Activated CD4-positive, alpha-beta T cell treated with anti-CD3 and anti-CD28 coated beads, Interleukin-2, amount 50 U/mL, for 4 hours (primary cell): Measurements from ENCODE around the gene SSTR4.

ENCODE experiments used
- DNase-seq, 2 experiments: peaks; one replicate each; pipeline ENCODE4 v3.0.0-alpha.2; 2020

Gene SSTR4

DNA sequence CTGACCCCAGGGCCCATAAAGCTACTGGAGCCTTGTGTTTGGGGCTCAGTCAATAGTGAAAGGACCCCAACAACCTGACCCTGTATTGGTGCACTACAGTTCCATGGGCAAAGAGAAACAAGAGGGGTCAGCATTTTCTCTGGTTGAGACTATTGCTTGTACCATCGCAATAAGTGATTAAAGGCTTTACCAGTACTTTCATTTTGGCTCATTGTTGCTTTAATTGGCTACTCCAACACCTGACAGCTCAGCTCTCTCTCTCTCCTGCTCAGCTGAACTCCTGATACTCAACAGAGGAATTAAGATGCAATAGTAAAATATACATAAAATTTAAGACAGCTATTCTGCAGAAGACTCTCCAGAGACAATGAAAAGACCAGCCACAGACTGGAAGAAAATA, 33.2 kb downstream of the SSTR4 start:
- DNase-seq = no peak

DNA sequence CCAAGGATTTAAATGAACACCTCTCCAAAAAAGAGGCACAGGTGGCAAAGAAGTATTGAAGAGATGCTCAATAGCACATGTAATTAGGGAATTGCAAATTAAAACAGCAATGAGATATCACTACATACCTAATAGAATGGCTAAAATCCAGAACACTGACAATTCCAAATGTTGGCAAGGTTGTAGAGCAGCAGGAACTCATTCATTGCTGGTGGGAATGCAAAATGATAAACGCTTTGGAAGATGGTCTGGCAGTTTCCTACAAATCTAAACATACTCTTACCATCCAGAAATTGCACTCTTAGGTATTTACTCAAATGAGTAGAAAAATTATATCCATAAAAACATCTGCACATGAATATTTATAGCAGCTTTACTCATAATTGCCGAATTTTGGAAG, 34.0 kb downstream of the SSTR4 start:
- no peak for DNase-seq

DNA sequence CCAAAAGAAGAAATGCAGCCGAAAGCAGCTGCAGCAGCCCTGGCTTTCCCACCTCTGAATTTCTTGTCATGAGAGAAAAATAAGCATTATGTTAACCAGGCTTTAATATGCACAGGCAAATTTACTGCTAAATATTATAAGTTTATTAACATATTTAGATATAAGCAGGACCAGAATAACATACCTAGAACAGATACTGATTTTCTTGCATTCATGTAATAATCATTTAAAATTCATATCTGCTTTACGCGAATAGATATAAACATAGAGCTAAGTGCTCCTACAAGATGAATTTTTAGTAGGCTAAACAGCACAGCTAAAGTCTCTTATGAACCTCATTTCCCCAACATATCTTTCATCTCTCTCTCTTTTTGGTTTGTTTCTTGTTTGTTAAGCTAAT, 36.3 kb downstream of the SSTR4 start:
- no peak for DNase-seq

DNA sequence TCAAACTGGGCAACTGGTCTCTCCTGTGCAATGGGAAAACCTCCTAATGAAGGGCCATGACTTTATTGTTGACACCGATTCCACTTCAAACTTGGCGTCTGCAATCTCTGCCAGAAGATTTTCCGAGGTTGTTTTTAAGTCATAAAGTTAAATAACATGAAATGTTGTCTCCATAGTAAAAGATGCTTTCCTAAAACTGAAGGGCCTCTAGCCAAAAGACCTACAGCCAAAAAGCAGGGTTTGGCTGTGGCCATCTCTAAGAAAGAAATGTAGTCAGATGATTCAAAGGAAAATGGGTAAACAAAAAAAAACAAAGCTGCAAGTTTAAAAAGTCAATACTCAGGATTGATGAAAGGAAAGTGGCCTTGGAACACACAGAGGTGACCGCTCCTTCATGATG, 36.9 kb downstream of the SSTR4 start:
- no peak for DNase-seq

DNA sequence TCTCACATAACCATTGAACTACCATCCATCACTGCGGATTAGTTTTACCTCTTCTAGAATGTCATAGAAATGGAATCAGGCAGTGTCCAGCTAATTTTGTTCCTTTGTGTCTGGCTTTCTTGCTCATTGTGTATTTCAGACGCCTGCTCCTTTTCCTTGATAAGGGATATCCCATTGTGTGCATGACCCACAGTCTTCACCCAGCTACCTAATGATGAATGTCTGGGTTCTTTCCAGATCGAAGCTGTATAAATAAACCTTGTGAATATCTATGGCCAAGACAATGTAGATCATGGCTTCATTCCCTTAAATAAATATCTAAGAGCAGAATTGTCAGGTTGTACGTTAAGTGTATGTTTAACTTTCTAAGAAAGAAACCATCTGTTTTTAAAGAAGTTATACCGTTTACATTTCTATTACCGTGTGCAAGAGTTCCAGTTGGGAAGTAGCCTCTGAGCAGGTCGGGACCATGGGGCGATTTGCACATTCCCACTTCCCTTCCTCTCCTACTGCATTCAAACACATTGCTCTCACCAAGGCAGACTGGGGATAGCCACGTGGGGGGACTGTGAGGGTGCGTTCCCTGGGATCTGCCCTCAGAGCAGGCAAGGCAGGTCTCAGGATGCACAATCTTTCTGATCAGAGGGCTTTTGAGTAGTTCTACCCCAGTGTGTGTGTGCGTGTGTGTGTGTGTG, 37.9 kb downstream of the SSTR4 start:
- no peak for DNase-seq

DNA sequence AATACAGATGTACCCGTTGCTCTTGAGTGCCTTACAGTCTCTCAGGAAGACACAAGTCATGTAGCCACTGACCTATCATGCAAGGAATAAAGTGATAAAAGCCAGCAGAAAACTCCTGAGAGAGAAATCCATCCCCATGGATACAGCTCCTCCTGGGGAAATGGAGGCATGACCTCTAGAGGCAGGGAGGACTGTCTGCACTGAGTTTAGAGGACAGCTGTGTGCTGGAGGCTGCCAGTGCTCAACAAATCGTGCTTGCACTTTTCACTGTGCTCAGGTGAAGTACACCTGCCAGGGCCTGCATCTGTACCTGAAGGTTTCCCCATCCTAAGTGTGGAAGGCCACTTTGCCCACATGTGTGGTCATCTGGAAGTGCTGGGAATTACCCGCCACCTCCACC, 38.9 kb downstream of the SSTR4 start:
- no peak for DNase-seq

DNA sequence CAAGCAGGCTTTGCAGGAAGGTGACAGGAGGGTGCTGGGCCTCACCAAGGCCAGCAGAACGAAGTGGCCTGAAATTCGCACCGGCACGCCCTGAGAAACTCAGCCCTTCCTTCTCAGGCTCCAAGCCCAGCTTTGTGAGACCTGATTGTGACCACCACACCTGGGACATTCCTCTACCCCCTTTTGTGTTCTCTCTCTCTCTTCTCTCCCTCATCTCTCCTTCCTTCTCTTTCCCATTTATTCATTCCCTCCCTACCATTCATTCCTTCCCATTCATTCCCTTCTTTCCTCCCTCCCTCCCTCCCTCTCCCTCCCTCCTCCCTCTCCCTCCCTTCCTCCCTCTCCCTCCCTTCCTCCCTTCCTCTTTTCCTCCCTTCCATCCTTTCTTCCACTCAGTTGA, 42.2 kb downstream of the SSTR4 start:
- DNase-seq = no peak

DNA sequence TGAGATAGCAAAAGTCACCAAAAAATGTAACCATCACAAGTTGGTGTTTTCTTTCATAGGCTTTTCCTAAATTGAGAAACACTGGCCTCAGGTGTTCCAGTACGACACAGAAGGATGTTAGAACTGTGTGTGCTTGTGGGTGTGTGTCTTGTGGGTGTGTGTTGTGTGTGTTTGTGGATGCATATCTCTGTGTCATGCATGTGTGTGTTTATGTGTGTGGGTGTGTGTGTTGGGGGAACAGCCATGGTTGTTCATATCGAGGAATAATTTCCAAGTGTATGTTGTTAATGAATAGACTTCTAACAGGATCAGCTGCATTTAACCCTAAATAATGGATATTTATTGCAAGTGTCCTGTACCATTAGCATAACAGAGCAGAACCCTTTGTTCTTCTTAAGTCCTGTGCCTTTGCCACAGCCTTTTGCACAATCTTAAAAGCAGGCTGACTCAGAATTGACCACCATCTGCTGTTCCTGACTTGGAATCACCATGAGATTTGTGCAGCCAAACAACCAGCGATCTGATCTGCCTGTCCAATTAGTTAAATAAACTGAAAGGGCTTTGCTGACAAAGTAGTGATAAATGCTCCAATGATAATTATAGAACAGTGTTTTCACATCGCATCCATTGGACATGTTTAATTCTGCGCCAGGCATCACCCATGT, 43.4 kb downstream of the SSTR4 start:
- DNase-seq = no peak

DNA sequence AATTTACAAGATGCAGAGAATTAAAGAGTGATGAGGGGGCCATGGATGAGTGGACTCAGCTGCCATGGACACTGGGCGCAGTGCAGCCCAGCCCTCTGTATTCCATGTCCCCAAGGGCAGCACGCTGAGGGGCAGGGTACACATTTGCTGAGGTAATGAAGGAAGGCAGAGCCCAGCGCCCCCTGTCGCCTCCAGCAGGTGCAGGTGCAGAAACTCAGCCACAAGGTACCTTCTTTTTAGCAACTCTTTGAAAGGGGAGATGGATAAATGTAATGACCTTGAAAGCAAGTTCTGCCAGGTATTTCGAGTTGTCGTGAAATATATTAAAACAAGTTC, 43.9 kb downstream of the SSTR4 start:
- no peak for DNase-seq

DNA sequence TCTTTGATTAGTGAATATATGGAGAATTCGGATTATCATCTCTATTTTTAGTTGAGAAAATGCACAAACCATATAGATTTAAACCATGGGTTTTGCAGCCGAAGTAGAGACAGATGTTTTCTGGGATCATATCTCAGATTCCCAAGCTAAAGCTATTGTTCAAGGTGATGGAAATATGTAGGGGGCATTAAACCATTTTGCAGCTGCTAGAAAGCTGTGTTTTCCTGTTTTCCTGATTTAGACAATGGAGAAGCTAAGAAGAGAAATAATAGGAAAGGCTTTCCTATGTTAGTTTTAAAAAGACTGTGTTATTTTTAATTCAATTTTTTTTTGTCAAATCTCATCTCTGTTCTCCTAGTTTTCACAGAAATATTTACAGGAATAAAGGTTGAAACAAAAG, 44.8 kb downstream of the SSTR4 start:
- no peak for DNase-seq

DNA sequence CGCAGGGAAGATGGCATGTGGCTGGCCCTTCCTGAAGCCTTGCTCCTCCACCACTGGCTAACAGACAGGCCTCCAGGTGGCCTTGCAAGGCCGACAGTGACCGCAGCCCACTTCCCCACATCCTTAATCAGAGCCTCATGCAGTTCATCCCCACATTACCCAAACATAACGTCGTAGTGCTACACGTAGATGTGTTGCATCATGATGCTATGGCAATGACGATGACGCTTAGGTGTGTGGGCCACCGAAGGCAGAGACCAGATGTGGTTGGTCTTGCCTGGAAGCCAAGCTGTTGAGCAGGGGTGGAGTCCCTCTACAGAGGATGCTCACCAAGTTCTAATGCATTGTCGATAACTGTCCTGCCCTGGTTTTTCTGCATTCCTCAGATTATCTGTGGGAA, 45.4 kb downstream of the SSTR4 start:
- no peak for DNase-seq

DNA sequence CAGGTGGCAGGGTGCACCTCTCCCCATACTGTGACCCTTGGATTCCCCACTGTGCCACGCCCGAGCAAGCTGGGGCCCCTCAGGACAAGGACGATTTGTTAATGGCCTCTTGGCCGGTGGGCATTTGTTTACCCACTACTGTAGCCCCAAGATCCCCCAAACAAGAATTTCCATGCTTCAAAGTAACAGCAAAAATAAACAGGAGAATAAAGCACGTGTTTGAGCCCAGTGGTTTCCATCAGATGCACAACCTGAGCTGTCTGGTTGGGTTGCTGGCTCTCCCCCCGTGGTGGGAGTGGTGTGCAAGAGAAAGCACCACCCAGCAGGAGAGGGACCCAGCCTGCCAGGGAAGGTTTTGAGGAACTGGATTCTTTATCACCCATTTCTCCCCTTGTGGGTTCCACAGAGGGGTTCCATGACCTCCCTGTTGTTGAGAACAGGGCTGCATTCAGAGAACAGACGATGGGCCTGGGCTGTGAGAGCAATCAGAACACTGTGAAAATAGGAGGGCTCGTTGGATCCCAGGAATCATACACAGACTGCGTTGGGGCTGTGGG, 46.2 kb downstream of the SSTR4 start:
- no peak for DNase-seq

DNA sequence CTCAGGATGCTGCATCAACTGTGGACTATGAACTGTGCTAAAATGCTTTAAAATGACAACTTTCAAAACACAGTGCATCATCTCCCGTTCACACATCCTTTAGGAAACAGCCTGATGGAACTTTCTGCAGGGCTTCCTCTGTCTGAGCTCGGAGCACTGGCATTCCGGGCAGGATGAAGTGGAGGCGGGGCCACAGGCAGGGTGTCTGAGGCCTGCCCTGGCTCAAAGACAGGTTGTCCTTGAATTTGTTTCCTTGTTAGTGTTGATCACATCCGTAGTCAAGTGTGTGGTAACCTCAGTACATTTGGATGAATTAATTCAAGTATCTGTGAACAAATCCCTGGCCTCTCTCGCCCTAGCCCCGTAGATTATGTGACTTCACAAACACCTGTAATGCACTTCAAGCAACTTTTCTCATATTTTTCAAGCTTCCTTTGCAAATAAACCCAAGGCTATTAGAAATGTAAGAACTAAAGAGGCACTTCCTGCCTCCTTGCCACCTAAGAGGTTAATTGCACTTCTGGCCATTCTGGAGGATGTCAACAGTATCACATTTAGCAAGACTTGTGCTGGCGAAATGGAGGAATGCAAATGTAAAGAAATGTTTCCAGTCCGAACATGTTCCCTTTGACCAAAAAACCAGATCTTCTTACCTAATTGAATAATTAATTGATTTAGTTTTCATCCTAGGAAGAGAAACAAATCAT, 47.9 kb downstream of the SSTR4 start:
- DNase-seq = no peak

DNA sequence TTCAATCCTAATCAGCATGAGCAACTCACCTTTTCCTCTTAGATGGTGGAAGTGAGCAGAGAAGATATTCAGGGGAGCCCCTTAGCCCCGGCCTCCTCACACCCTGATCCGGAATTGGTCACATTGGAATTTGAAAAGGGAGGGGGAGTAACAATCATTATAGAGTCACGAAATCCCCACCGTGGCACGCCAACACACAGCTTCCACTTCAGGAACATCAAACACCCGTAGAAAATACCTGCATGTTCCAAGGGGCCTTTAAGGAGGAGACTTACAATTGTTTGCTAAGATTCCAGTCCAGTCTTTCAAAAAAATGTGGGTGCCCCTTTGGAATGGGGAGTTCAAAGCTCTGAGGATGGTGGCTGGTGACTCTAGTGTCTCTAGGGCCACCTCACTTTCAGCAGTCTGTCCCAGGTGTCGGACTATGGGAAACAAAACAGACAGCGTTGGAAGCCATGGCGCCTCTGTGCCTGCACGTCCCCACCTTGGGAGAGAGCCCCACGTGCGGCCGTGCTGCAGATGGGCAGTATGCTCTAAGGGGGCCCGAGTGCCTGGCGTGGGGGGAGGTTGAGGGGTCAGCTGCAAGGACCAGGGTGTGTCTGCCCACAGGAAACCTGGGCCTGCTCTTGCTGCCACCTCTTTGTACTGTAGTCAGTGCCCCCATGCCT, 48.6 kb downstream of the SSTR4 start:
- no peak for DNase-seq

DNA sequence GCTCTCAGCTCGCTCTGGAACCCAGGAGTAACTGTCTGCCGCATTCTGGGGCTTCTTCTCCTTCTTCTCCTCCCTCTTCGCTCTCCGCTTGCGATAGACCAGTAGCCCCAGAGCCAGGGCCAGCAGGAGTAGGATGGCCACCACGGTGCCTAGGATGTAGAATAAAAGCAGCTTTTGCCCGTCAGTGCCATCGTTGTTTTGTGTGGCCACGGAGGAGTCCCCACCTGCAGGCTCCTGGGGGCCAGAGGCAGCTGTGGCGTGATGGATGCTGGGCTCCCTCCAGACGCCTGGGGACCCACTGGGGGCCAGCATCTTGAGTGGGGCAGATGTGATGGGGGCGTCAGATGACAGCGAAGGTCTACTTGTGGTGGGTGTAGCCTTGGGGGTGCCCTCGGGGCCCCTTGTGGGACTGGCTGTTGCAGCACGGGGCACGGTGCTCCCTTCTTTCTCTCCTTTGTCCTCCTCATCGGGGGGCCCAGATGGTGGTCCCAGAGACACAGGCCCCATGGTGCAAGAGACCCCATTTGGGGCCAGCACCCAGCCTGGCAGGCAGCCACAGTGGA, 49.3 kb downstream of the SSTR4 start:
- DNase-seq = no peak

DNA sequence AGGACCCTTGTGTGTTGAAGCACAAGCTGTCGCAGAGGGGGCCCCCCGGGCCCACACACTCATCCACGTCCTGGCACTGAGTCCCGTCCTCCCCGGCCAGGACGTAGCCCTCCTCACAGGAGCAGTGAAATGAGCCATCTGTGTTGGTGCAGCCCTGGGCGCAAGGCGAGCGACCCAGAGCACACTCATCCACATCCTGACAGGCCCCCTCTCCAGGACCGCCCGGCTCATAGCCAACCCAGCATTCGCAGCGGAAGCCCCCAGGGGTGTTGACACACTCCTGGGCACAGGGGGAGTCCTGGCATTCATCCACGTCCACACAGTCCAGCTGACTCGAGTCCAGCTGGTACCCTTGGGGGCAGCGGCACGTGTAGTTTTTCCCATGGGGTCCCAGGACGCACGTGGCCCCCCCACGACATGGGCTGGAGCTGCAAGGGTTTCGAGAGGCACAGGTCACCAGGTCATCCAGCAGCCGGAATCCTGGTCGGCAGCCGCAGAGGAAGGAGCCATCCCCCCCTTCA, 49.8 kb downstream of the SSTR4 start:
- no peak for DNase-seq

DNA sequence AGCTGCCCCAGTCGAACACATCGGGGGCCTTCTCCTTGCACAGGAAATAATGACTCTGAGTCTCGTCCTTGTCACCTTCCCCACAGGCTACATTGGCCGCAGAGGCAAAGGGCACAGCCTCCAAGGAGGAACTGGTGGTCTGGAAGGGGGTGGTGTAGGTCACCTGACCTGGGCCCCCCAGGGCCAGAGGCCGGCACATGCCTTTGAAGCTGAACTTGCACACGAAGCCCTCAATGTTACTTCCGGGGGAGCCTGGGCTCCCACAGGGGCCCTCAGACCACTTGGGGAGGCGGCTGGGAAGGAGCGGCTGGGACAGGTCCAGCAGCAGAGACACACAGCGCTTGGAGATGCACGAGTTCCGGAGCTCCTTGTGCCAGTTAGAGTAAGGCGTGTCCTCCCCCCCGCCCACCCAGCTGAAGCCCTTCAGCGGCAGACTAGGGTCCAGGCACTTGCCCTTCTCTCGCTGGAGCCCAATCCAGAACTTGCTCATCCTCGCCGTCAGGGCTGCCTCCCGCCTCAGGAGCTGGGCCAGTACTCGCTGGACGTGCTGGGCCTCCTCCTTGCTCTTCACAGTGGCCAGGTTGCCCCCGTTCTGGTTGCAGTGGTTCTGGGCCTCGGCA, 50.4 kb downstream of the SSTR4 start:
- DNase-seq = no peak

DNA sequence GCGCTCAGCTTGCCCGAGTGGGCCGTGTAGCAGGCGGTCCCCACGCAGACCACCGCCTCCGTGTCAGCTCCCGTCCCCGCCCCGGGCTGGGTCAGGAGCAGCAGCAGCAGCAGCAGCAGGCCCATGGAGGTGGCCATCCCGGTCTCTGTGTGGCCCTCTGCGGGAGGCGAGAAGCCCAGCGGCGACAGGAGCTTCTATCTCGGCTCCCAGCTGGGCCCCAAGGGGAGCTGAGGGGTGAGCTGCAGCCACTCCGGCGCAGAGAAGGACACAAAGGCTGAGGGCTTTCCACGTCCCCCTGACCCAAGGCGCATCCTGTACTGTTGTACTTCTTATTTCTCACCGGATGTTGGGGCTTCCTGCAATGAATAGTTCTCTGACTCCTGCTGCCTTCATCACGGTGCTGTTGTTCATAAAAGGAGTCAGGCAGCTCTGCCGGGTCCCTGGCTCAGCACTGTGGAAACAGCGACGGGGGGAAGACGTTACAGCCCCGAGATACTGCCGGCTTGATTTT, 51.0 kb downstream of the SSTR4 start, which contains the start of gene CD93:
Gene CD93, minus strand, starts transcription at position 269 of the 511 bp plus-strand sequence. Its CDS starts 132 bp downstream, at position 137.
- DNase-seq = no peak

DNA sequence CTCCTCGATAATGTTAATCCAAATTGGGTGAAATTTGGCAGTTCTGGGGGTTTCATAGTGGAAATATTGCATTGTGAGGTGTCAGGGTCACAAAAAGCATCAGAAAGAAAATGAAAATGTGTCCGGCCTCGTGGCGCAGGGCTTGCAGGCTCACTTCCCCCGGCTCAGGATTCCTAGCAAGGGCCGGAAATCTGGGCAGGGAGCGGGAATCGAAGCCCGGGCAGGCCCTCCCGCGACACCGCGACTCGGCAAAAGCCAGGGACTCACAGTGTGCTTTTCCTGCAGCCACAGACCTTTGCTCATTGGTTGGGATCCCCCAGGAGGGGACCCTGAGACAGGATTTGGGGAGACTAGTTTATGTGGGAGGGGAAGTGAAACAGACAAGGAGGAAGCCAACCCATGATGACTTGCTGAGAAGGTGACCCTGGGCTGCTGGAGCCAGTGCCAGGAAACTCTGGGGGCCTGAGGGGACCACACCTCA, 51.9 kb downstream of the SSTR4 start:
- DNase-seq = no peak

DNA sequence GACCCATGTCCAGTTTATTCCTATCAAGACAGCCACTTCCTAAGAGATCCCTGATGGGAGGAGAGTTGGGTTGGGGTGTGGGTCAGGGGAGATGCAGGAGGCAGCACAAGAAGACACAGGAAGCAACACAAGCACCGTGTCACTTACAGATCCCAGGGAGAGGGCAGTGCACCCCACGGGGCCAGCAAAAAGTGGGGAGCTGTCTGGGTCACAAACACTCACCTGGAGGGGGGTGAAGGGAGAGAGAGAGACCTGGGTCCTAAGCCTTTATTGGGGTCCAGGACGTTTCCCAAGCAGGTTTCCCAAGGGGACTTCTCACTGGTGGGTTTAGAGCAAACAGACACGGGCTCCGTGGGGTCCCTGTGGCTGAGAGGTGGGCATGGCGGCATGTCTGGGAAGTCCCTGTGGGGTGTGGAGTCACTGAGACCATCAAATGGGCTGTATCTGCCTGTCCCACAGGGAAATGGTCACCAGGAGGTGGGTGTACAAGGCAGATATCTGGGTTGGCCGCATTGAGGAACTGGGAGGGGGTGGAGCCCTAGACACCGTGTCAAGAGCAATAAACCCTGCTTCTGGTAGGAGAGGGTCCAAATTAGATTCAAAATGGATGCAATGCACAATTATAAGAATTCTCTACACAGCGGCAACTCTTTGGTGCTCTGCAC, 52.6 kb downstream of the SSTR4 start:
- DNase-seq = no peak
